SK-N-MC (cell line): ENCODE data around the gene GPALPP1.

ENCODE experiments used
- EZH2 ChIP-seq: fragments of 200-600 bp; sonication (generic); IDR thresholded peaks from one replicate; pipeline ENCODE4 v1.6.1; 2017; ENCODE audit warnings: antibody characterized with exemption
- POLR2AphosphoS5 ChIP-seq: IDR thresholded peaks from 2 replicates; pipeline ENCODE4 v1.6.1; 2012; ENCODE audit warnings: mild to moderate bottlenecking, low read depth, low read length, borderline replicate concordance

DNA sequence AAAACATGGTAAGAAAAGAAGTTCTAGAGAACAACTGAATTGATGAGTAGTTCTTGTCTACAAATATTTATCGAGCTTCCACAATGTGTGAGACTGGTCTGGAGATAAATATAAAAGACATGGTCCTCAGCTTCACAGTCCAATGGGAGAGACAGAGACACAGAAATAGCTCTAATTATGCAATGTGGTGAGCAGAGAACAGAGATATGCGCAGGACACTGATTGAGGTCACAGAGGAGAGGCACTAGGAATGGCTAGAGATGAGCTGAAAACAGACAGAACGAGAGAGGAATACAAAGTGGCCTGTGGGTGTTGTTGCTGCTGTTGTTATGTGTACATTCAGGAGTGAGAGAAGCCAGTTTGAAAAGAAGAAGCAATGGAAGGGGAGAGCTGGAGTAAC, 53.2 kb downstream of the GPALPP1 start:
- no peak for TF ChIP-seq EZH2
- TF ChIP-seq POLR2AphosphoS5, result no peak
